CD4-positive, alpha-beta T cell treated with Interferon alpha-2 for 1 hour (primary cell): Measurements from ENCODE around the gene VDR.

Experiments used
- DNase-seq, 2 donors: peaks; one replicate each; pipeline ENCODE4 v3.0.0-alpha.2; 2020 to 2022

The VDR gene

GRCh38 chr12:47889040-47889439 is 15.8 kb downstream of the VDR start:
- peak; percentile 35 to 54 for DNase-seq

- DNase-seq, result no peak
Measured at GRCh38 chr12:47888153-47888819, 16.5 kb downstream of the VDR start.

GRCh38 chr12:47887529-47887928 is 17.3 kb downstream of the VDR start:
- DNase-seq, result no peak

- DNase-seq, result no peak
Measured at GRCh38 chr12:47886510-47887240, 18.1 kb downstream of the VDR start.

- no peak for DNase-seq
Measured at GRCh38 chr12:47885566-47885965, 19.2 kb downstream of the VDR start.

GRCh38 chr12:47885012-47885501 is 19.7 kb downstream of the VDR start:
- peak in 1 of 2 donors; percentile 65 for DNase-seq

- no peak for DNase-seq
Measured at GRCh38 chr12:47884501-47884900, 20.3 kb downstream of the VDR start.

- no peak for DNase-seq
Measured at GRCh38 chr12:47883663-47884195, 21.1 kb downstream of the VDR start.

- peak in 1 of 2 donors; percentile 31 for DNase-seq
Measured at GRCh38 chr12:47882781-47883546, 21.8 kb downstream of the VDR start.

GRCh38 chr12:47881826-47882427 is 22.9 kb downstream of the VDR start:
- peak in 1 of 2 donors; percentile 34 for DNase-seq

GRCh38 chr12:47881051-47881450 is 23.7 kb downstream of the VDR start:
- no peak for DNase-seq

- DNase-seq, result no peak
Measured at GRCh38 chr12:47878918-47879481, 25.8 kb downstream of the VDR start.

- no peak for DNase-seq
Measured at GRCh38 chr12:47878293-47878917, 26.4 kb downstream of the VDR start.

GRCh38 chr12:47877081-47877480 is 27.7 kb downstream of the VDR start:
- no peak for DNase-seq

- no peak for DNase-seq
Measured at GRCh38 chr12:47876440-47876960, 28.3 kb downstream of the VDR start.

GRCh38 chr12:47875746-47876439 is 28.9 kb downstream of the VDR start:
- DNase-seq, result no peak

- DNase-seq, result no peak
Measured at GRCh38 chr12:47874316-47874715, 30.5 kb downstream of the VDR start.

GRCh38 chr12:47870175-47870781 is 34.5 kb downstream of the VDR start:
- peak in 1 of 2 donors; percentile 13 for DNase-seq

GRCh38 chr12:47868552-47869031 is 36.2 kb downstream of the VDR start:
- peak in 1 of 2 donors; percentile 37 for DNase-seq

- no peak for DNase-seq
Measured at GRCh38 chr12:47868041-47868440, 36.8 kb downstream of the VDR start.
